Inferior parietal cortex (tissue), 1 donor: ENCODE data around the gene BNC2.

ENCODE experiments used
- DNase-seq: peaks from one replicate; pipeline ENCODE4 v3.0.0-alpha.2; 2016; ENCODE audit errors: extremely low spot score

The BNC2 gene

GRCh38 chr9:16817514-16817913, 53.0 kb downstream of the BNC2 start:
- no peak for DNase-seq

- no peak for DNase-seq
These were observed 53.5 kb downstream of the BNC2 start for GRCh38 chr9:16817002-16817401.

- DNase-seq, result no peak
These were observed 54.5 kb downstream of the BNC2 start for GRCh38 chr9:16816011-16816410.

GRCh38 chr9:16815079-16815478, 55.4 kb downstream of the BNC2 start:
- no peak for DNase-seq

- no peak for DNase-seq
These were observed 56.6 kb downstream of the BNC2 start for GRCh38 chr9:16813838-16814237.

- no peak for DNase-seq
These were observed 58.3 kb downstream of the BNC2 start for GRCh38 chr9:16811987-16812685.

- DNase-seq, result no peak
These were observed 60.4 kb downstream of the BNC2 start for GRCh38 chr9:16809912-16810610.

- DNase-seq, result no peak
These were observed 63.8 kb downstream of the BNC2 start for GRCh38 chr9:16806674-16807073.

GRCh38 chr9:16803648-16804047, 66.8 kb downstream of the BNC2 start:
- no peak for DNase-seq

- no peak for DNase-seq
These were observed 68.5 kb downstream of the BNC2 start for GRCh38 chr9:16801871-16802466.

GRCh38 chr9:16796304-16796825, 74.1 kb downstream of the BNC2 start:
- no peak for DNase-seq

- no peak for DNase-seq
These were observed 75.4 kb downstream of the BNC2 start for GRCh38 chr9:16794871-16795639.

- no peak for DNase-seq
These were observed 76.4 kb downstream of the BNC2 start for GRCh38 chr9:16794103-16794502.

GRCh38 chr9:16787724-16788123, 82.7 kb downstream of the BNC2 start:
- no peak for DNase-seq

- no peak for DNase-seq
These were observed 86.5 kb downstream of the BNC2 start for GRCh38 chr9:16784002-16784401.

- no peak for DNase-seq
These were observed 88.0 kb downstream of the BNC2 start for GRCh38 chr9:16782490-16782889.

- no peak for DNase-seq
These were observed 95.1 kb downstream of the BNC2 start for GRCh38 chr9:16775330-16775729.

- DNase-seq, result no peak
These were observed 96.9 kb downstream of the BNC2 start for GRCh38 chr9:16773617-16774016.

- DNase-seq, result no peak
These were observed 97.4 kb downstream of the BNC2 start for GRCh38 chr9:16773116-16773515.

- DNase-seq, result no peak
These were observed 99.1 kb downstream of the BNC2 start for GRCh38 chr9:16771356-16771755.

GRCh38 chr9:16769291-16769690, 101.2 kb downstream of the BNC2 start:
- DNase-seq, result no peak

- DNase-seq, result no peak
These were observed 101.7 kb downstream of the BNC2 start for GRCh38 chr9:16768816-16769215.
